Osteocyte (in vitro differentiated cells): ENCODE data around the gene GPR149. TPM values are rescaled to one million over a fixed set of nuclear protein-coding genes. Genes with fewer than 3 reads are reported as not detected.

Experiments
- DNase-seq: peaks from one replicate; pipeline ENCODE4 v3.0.0; 2021; ENCODE audit warnings: mixed read lengths; ENCODE audit not compliant: unreplicated experiment; ENCODE audit errors: extremely low spot score
- H3K27ac Mint-ChIP-seq: one replicate; pipeline ENCODE4 v1.8.0; 2021; ENCODE audit warnings: mild to moderate bottlenecking, mixed read lengths; ENCODE audit not compliant: unreplicated experiment
- H3K27me3 Mint-ChIP-seq: one replicate; pipeline ENCODE4 v1.8.0; 2021; ENCODE audit warnings: mixed read lengths; ENCODE audit not compliant: unreplicated experiment
- H3K36me3 Mint-ChIP-seq: one replicate; pipeline ENCODE4 v1.8.0; 2021; ENCODE audit warnings: mixed read lengths; ENCODE audit not compliant: unreplicated experiment
- H3K4me1 Mint-ChIP-seq: one replicate; pipeline ENCODE4 v1.8.0; 2021; ENCODE audit warnings: mixed read lengths; ENCODE audit not compliant: unreplicated experiment
- H3K4me3 Mint-ChIP-seq: one replicate; pipeline ENCODE4 v1.8.0; 2021; ENCODE audit warnings: mild to moderate bottlenecking, moderate library complexity, mixed read lengths; ENCODE audit not compliant: unreplicated experiment
- H3K9me3 Mint-ChIP-seq: one replicate; pipeline ENCODE4 v1.8.0; 2021; ENCODE audit warnings: mixed read lengths; ENCODE audit not compliant: unreplicated experiment
- total RNA-seq: library from RNA; stranded (reverse); gene quantifications from 2 replicates; pipeline ENCODE4 v1.2.1, GENCODE V29; 2021
- TF ChIP-seq, protein P1 (sequence below): fragments of 200-600 bp; sonication (generic); IDR thresholded peaks from 2 replicates; pipeline ENCODE4 v1.5.0; 2021; ENCODE audit warnings: antibody characterized with exemption, mild to moderate bottlenecking, moderate library complexity

Gene GPR149
- total RNA-seq, 1 donor from 2014 or later, result not detected

DNA sequence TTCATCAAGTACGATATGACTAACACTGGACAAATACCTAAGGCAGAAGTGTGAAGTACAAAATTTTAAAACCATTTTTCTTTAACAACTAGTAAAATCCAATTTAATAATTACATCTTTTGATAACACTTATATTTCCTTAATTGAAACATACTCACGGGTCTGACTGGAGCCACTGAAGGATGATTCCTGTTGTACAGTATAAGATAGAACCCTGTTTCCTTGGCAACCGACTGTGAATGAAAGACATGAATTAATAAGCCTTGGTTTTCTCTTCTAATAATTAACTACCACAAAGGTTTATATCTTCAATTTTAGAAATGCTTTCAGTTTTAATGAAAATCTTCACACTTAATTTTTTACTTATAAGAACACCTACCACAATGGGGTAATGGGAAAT lies 125.1 kb downstream of the GPR149 start:
- no peak for DNase-seq
- Mint-ChIP-seq H3K36me3 (peaks cover 66% of the 10 kb centered on the region), H3K27me3 (no peaks in the 10 kb centered on the region), H3K4me1 (peaks cover 3% of the 10 kb centered on the region), H3K4me3 (no peak overlapping the region), H3K27ac (no peak overlapping the region), H3K9me3 (no peaks in the 10 kb centered on the region)
- TF ChIP-seq, protein P1, sequence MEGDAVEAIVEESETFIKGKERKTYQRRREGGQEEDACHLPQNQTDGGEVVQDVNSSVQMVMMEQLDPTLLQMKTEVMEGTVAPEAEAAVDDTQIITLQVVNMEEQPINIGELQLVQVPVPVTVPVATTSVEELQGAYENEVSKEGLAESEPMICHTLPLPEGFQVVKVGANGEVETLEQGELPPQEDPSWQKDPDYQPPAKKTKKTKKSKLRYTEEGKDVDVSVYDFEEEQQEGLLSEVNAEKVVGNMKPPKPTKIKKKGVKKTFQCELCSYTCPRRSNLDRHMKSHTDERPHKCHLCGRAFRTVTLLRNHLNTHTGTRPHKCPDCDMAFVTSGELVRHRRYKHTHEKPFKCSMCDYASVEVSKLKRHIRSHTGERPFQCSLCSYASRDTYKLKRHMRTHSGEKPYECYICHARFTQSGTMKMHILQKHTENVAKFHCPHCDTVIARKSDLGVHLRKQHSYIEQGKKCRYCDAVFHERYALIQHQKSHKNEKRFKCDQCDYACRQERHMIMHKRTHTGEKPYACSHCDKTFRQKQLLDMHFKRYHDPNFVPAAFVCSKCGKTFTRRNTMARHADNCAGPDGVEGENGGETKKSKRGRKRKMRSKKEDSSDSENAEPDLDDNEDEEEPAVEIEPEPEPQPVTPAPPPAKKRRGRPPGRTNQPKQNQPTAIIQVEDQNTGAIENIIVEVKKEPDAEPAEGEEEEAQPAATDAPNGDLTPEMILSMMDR, result no peak

DNA sequence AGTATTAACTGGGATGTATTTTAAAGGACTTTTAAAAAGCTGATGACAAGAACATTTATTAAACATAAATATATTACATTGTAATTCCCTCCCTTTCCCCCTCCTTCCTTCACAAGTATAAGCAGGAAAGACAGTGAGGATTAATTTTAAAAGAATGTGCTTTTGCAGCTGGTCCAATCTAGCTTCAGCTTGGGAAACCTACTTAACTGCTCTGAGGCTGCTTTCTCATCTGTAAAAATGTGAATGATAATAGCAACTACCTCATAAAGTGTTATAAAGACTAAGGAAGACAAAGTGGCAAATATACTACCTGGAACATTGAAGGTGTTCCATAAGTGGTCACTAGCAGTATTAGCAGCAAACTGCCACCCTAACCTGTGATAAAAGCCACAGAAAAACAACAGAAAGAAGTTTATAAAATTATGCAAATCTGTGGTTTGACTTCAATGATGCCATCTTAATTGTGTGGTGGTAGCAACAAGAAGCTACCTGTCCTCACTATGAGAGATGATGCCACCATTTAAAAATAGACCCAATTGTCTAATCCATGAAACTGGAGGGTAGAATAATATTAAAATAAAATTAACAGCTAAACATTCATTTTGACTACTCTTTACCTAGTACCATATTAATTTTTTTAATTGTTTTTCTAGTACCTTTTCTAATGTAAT lies 125.7 kb downstream of the GPR149 start:
- Mint-ChIP-seq H3K36me3 (peaks cover 62% of the 10 kb centered on the region), H3K9me3 (no peaks in the 10 kb centered on the region), H3K27me3 (no peaks in the 10 kb centered on the region), H3K4me3 (no peak overlapping the region), H3K4me1 (peaks cover 3% of the 10 kb centered on the region), H3K27ac (no peak overlapping the region)
- DNase-seq, result no peak
- TF ChIP-seq, protein P1, result no peak

DNA sequence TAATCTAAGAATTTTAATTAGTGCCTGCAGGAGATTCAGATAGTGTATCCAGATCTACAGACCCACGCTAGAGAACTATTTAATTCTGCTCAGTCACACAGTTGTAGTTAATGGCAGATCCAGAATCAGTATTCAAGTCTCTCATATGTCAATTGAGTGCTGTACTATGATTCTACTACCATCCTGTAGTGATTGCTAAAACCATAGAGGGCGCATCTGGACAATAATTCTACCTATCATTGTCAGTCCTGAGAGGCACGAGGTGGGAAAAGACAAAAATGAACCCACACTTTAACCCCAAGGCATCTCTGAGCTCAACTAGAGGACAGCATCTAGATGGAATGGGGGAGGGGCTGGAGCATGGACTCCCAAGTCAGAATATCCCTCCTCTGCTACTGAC lies 128.4 kb downstream of the GPR149 start:
- Mint-ChIP-seq H3K36me3 (peaks cover 59% of the 10 kb centered on the region), H3K4me1 (no peaks in the 10 kb centered on the region), H3K4me3 (no peak overlapping the region), H3K9me3 (no peaks in the 10 kb centered on the region), H3K27me3 (no peaks in the 10 kb centered on the region), H3K27ac (no peak overlapping the region)
- TF ChIP-seq, protein P1, result no peak
- no peak for DNase-seq

DNA sequence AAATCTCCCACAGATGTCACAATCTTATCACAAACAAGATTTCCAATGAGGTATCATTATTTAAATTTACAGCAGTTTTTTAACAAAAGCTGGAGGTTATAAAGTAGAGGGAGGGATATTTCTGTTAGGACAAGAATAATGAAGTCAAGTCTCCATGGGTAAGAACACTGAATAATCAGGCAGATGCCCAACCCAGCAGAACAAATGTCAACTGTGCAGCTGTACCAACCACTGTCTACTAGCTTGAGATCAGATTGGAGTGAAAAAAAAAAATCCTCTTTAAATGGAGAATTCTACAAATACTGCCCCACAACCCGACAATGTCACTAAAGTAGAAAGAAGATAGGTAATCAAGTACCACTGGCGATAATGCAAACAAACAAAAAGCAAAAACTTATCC lies 136.0 kb downstream of the GPR149 start:
- Mint-ChIP-seq H3K36me3 (peaks cover 54% of the 10 kb centered on the region), H3K4me1 (no peaks in the 10 kb centered on the region), H3K27me3 (no peaks in the 10 kb centered on the region), H3K9me3 (no peaks in the 10 kb centered on the region), H3K4me3 (no peak overlapping the region), H3K27ac (no peak overlapping the region)
- TF ChIP-seq, protein P1, result no peak
- DNase-seq, result no peak

DNA sequence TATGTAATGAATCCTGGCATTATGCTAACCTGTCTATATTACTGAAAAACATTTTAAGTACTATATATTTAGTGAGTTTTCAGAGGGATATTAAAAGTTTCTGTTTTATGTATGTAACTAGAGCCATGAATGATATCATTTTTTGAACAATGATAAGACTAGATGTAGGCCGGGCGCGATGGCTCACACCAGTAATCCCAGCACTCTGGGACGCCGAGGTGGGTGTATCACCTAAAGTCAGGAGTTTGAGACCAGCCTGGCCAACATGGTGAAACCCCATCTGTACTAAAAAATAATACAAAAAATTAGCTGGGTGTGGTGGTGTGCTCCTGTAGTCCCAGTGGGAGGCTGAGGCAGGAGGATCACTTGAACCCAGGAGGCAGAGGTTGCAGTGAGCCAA lies 139.8 kb downstream of the GPR149 start:
- TF ChIP-seq, protein P1, result no peak
- H3K36me3 Mint-ChIP-seq, result peaks cover 58% of the 10 kb centered on the region

More for the DNA sequence above, 139.8 kb downstream of the GPR149 start:
- H3K4me3 Mint-ChIP-seq, result no peak overlapping the region
- H3K4me1 Mint-ChIP-seq, result no peaks in the 10 kb centered on the region
- H3K27ac Mint-ChIP-seq, result no peak overlapping the region
- H3K27me3 Mint-ChIP-seq, result no peaks in the 10 kb centered on the region
- DNase-seq, result no peak
- H3K9me3 Mint-ChIP-seq, result no peaks in the 10 kb centered on the region

Other genes starting within 250 kb of the GPR149 start
- gene DHX36, start 105.7 kb downstream of the GPR149 start, total RNA-seq, result 61.5 and 68.2 TPM in 2 replicates